Lower lobe of right lung (tissue), 2 donors: ENCODE results near the gene ZNF136. TPM values are rescaled to one million over a fixed set of nuclear protein-coding genes. Genes with fewer than 3 reads are reported as not detected.
A peak's percentile ranks its signal among the peaks of the same experiment; 100 is the strongest.

Experiments
- ATAC-seq, 2 donors: fragments of 200-7000 bp; cut with Tn5 transposase; one replicate each; pipeline ENCODE4 v1.9.1; 2020 to 2022; ENCODE audit warnings: mild to moderate bottlenecking in 2 of 2, moderate library complexity in 2 of 2
- DNase-seq: peaks from one replicate; pipeline ENCODE4 v3.0.0-alpha.2; 2020
- H3K27ac ChIP-seq: fragments of 200-600 bp; one replicate; pipeline ENCODE4 v1.8.0; 2022
- H3K27me3 ChIP-seq: fragments of 200-600 bp; one replicate; pipeline ENCODE4 v1.8.0; 2022; ENCODE audit warnings: low read depth
- H3K36me3 ChIP-seq: fragments of 200-600 bp; one replicate; pipeline ENCODE4 v1.8.0; 2022; ENCODE audit warnings: mild to moderate bottlenecking
- H3K4me1 ChIP-seq: fragments of 200-600 bp; one replicate; pipeline ENCODE4 v1.8.0; 2022
- H3K4me3 ChIP-seq: fragments of 200-600 bp; one replicate; pipeline ENCODE4 v1.8.0; 2022; ENCODE audit warnings: mild to moderate bottlenecking
- H3K9me3 ChIP-seq: fragments of 200-600 bp; one replicate; pipeline ENCODE4 v1.8.0; 2022
- intact Hi-C: fragments of 100-400 bp; cut with DNase I; formaldehyde crosslinking; loops from one replicate; pipeline ENCODE4 v1.11.0; 2022
- long read RNA-seq: library from polyadenylated mRNA; unstranded; transcript quantifications from one replicate; pipeline ENCODE4 v2.0.0, GENCODE V29; 2021
- total RNA-seq: library from RNA; stranded (reverse); fragmentation: NEBNext Ultra II Directional; extraction: Animal tissue kit (Norgen Biotek cat#: 25700); gene quantifications from one replicate; pipeline ENCODE4 v1.2.1, GENCODE V29; 2021
- TF ChIP-seq, protein P1 (sequence below): fragments of 200-600 bp; IDR thresholded peaks from one replicate; pipeline ENCODE4 v1.8.0; 2022; ENCODE audit warnings: antibody characterized with exemption, mild to moderate bottlenecking
- donor health status: DM: no; HTN: yes; CAD: no; lungs with severe emphysema.

ZNF136 gene
- total RNA-seq: 14.9 TPM
- long read RNA-seq, transcript ZNF136-201 (4 exons, 3,643 nt): major isoform, 18 of 23 reads
- long read RNA-seq, partial matches to known transcripts: 0 of 23 reads
- long read RNA-seq, other reads (novel, unspliced or antisense): 3 of 23 reads

DNA sequence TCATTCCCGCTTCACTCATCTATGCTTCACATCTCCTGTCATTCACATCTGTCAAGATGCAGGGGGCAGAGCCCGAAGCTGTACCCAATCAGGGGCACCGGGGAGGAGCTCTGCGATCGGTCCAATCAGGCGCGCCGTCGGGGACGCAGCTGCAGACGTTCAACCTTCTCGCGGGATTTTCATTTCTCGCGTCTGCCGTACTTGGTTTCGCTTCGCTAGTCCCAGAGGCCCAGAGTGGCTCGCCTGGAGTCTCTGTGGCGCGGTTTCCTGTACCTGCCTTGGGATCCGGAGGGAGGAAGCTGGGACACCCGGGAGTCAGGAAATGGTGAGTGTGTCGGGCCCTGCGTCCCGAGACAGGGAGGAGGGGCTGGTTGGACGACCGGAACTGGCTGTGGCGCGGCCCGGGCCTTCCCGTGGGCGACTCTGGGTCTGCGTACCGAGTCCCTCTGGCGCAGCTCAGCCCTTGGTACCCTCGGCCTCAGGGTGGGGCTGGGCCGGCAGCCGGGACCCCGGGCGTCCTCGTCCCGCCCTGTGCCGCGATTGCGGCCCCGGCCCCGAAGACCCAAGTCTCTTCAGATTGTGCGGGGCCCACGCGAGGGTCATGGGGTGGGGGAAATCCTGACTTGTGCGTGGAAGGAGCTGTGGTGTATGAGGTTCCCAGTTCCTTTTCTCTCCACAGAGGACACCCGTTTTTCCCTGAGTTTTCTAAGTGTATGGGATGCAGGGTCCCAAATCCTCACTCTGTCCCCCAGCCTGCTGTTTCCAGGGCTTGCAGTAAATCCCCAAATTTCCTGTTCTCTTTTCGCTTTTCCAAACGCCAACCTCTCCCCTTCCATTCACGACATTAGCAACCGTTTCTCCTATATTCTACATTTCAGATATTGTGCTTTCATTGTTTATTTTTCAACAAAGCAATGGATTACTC, at the start of gene ZNF136:
TSS of gene ZNF136 (plus strand) at position 215 of the 925 bp plus-strand sequence. CDS start at position 323, 108 bp downstream.
- Histone ChIP-seq H3K4me1 (peaks cover 44% of the 10 kb centered on the region), H3K27me3 (no peaks in the 10 kb centered on the region), H3K9me3 (no peaks in the 10 kb centered on the region), H3K36me3 (peaks cover 14% of the 10 kb centered on the region), H3K4me3 (peak within 1 kb of the TSS; percentile 80), H3K27ac (peak within 1 kb of the TSS; percentile 96)
- intact Hi-C loops: no loop called here
- peak; percentile 98 to 99 for ATAC-seq
- TF ChIP-seq, protein P1, sequence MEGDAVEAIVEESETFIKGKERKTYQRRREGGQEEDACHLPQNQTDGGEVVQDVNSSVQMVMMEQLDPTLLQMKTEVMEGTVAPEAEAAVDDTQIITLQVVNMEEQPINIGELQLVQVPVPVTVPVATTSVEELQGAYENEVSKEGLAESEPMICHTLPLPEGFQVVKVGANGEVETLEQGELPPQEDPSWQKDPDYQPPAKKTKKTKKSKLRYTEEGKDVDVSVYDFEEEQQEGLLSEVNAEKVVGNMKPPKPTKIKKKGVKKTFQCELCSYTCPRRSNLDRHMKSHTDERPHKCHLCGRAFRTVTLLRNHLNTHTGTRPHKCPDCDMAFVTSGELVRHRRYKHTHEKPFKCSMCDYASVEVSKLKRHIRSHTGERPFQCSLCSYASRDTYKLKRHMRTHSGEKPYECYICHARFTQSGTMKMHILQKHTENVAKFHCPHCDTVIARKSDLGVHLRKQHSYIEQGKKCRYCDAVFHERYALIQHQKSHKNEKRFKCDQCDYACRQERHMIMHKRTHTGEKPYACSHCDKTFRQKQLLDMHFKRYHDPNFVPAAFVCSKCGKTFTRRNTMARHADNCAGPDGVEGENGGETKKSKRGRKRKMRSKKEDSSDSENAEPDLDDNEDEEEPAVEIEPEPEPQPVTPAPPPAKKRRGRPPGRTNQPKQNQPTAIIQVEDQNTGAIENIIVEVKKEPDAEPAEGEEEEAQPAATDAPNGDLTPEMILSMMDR: no peak
- peak; percentile 97 for DNase-seq

DNA sequence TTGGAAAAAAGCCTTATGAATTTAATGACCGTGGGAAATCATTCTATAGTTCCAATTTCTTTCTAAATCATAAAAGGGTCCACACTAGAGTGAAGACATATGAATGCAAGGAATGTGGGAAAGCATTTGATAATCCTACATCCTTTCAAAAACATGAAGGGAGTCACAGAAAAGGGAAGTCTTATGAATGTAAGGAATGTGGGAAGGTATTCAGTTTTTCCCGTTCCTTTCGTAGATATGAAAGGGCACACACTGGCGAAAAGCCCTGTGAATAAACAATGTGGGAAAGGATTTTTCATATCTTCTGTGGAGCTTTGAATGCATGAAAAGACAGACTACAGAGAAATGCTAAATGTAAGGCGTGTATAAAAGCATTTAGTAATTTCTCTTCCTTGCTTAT, 49.8 kb upstream of the ZNF136 start:
- intact Hi-C loops: no loop called here
- Histone ChIP-seq H3K9me3 (peaks cover 21% of the 10 kb centered on the region), H3K4me3 (no peak overlapping the region), H3K4me1 (no peaks in the 10 kb centered on the region), H3K36me3 (peaks cover 12% of the 10 kb centered on the region), H3K27ac (no peak overlapping the region), H3K27me3 (no peaks in the 10 kb centered on the region)
- TF ChIP-seq, protein P1: no peak
- no peak for DNase-seq
- ATAC-seq: no peak

GRCh38 chr19:12117201-12117970, 45.5 kb upstream of the ZNF136 start:
- Histone ChIP-seq H3K9me3 (peaks cover 4% of the 10 kb centered on the region), H3K4me3 (no peak overlapping the region), H3K4me1 (no peaks in the 10 kb centered on the region), H3K27ac (no peak overlapping the region), H3K27me3 (no peaks in the 10 kb centered on the region), H3K36me3 (no peaks in the 10 kb centered on the region)
- intact Hi-C loops: no loop called here
- DNase-seq: no peak
- TF ChIP-seq, protein P1: no peak
- no peak for ATAC-seq

GRCh38 chr19:12126707-12127106, 36.2 kb upstream of the ZNF136 start:
- H3K4me3 ChIP-seq: no peak overlapping the region
- no peak overlapping the region for H3K27ac ChIP-seq
- TF ChIP-seq, protein P1: peak; percentile 56
- no peaks in the 10 kb centered on the region for H3K4me1 ChIP-seq
- DNase-seq (no peak), ATAC-seq (no peak)
- no peaks in the 10 kb centered on the region for H3K36me3 ChIP-seq
- H3K27me3 ChIP-seq: no peaks in the 10 kb centered on the region
- intact Hi-C loops: no loop called here
- peaks cover 13% of the 10 kb centered on the region for H3K9me3 ChIP-seq

- Histone ChIP-seq H3K27me3 (no peaks in the 10 kb centered on the region), H3K9me3 (peaks cover 41% of the 10 kb centered on the region), H3K4me1 (no peaks in the 10 kb centered on the region), H3K4me3 (no peak overlapping the region), H3K27ac (no peak overlapping the region), H3K36me3 (peaks cover 47% of the 10 kb centered on the region)
- TF ChIP-seq, protein P1: no peak
- DNase-seq: no peak
- intact Hi-C loops: no loop called here
- ATAC-seq: no peak
Observed at GRCh38 chr19:12133069-12133468, 29.8 kb upstream of the ZNF136 start.
